K562 (cell line): ENCODE results near the gene MBD3L4. TPM values are rescaled to one million over a fixed set of nuclear protein-coding genes. Genes with fewer than 3 reads are reported as not detected.
A peak's percentile ranks its signal among the peaks of the same experiment; 100 is the strongest.

Experiments used
- BCLAF1 ChIP-seq, 2 experiments: fragments of 450-650 bp in 1 of 2; IDR thresholded peaks; 2 replicates each; pipeline ENCODE4 v1.6.1; 2011 to 2017; ENCODE audit warnings: low read depth in 2 of 2, antibody characterized with exemption in 1 of 2, borderline replicate concordance in 1 of 2, low read length in 1 of 2, mild to moderate bottlenecking in 1 of 2, mixed read lengths in 1 of 2; ENCODE audit not compliant: control insufficient read depth in 1 of 2
- CHD7 ChIP-seq: fragments of 200-600 bp; sonication (generic); IDR thresholded peaks from one replicate; pipeline ENCODE4 v1.6.1; 2012; ENCODE audit warnings: mild to moderate bottlenecking, low read depth, low read length, inconsistent platforms
- CREB3L1 ChIP-seq: fragments of 450-650 bp; IDR thresholded peaks from 2 replicates; pipeline ENCODE4 v1.6.1; 2014; ENCODE audit warnings: low read depth, mild to moderate bottlenecking, moderate library complexity, borderline replicate concordance
- GABPA ChIP-seq: fragments of 200-800 bp; sonication (Bioruptor generic); conservative IDR thresholded peaks from 2 replicates; pipeline ENCODE4 v1.6.1; 2016; ENCODE audit warnings: low read depth, missing genetic modification characterization, missing compliant biosample characterization
- L3MBTL2 ChIP-seq: fragments of 450-650 bp; IDR thresholded peaks from 2 replicates; pipeline ENCODE4 v1.6.1; 2016; ENCODE audit warnings: mild to moderate bottlenecking, moderate library complexity
- RHOXF2B ChIP-seq: fragments of 250-450 bp; sonication (Bioruptor Pico); conservative IDR thresholded peaks from 2 replicates; pipeline ENCODE4 v1.5.1; 2021
- SMAD1 ChIP-seq: fragments of 150-350 bp; IDR thresholded peaks from 2 replicates; pipeline ENCODE4 v1.6.1; 2014; ENCODE audit warnings: low read length, low read depth; ENCODE audit not compliant: partially characterized antibody
- polyA plus RNA-seq, 8 experiments: library from polyadenylated mRNA; depleted of rRNA in 4 of 8; stranded (reverse) in 5 of 8; unstranded in 3 of 8; fragments of >200 nt; fragmentation: Nextera tagmentation in 2 of 8; fragmentation: Illumina TruSeq in 1 of 8; extraction: Ambion mirVana in 2 of 8; extraction: Trizol in 1 of 8; gene quantifications; 2 replicates each; pipeline versions ENCODE4 v1.2.1 to v1.2.3, GENCODE V29; 2011 to 2014; ENCODE audit warnings: inconsistent platforms in 1 of 8, missing spikeins in 1 of 8
- total RNA-seq, 7 experiments: library from RNA; depleted of rRNA in 6 of 7; stranded (reverse); fragments of >200 nt in 6 of 7; fragmentation: Illumina TruSeq in 2 of 7; extraction: Trizol in 2 of 7; gene quantifications; 2 replicates each; pipeline versions ENCODE4 v1.2.1 to v1.2.3, GENCODE V29; 2011 to 2021; ENCODE audit warnings: low replicate concordance in 1 of 7
- TF ChIP-seq, protein P1 (sequence below): sonication (generic); IDR thresholded peaks from 2 replicates; pipeline ENCODE4 v1.6.1; 2016

Gene MBD3L4
- total and polyA plus RNA-seq, 9 of the 15 experiments (the other 6 are each of a cell fraction or from before 2014, with no cell fraction given) = not detected

DNA sequence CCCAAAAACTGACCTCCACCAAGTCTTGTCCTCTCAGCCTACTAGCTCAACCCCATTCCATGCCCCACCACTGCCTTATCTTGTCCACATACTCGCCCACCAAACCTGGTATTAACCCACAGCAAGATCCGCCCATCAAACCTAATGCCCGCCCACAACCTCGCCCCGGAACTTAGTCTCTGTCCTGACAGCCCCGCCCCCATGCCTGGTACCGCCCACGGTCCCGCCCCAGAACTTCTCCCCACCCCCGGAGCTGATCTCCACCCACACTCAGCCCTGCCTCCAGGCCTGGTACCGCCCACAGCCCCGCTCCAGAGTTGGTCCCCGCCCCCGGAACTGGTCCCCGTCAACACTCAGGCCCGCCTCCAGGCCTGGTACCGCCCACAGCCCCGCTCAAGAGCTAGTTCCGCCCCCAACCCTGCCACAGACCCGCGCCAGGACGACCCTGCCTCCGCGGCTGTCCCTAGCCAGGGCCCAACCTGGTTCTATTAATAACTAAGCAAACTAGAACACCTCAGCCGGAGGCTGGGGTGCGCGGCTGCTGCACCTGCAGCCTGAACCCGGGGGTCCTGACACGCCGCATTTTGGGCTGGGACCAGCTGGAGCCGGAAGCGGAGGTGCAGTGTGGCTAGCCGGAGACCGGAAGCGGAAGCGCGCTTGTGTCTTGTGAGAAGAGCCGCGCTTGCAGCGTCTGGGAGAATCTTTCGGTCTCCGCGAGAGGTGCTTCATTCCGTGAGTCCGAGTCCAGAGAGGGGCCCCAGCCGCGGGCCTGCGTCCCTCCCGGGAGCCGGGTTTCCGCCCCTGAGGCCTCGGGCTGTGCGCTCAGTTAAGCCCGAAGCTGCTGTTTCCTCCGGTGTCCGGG is 29.3 kb upstream of the MBD3L4 start, which contains the start of gene ZNF557 (continued):
- TF ChIP-seq BCLAF1 (IDR thresholded peaks at IDR 0.05; ENCODE audit: borderline replicate concordance in 1 of 2, control insufficient read depth in 1 of 2, low read depth in 2 of 2, low read length in 1 of 2) (no peak), CREB3L1 (peak; percentile 84), CHD7 (no peak), RHOXF2B (CRISPR knock-in tag) (no peak), SMAD1 (no peak), GABPA (tag) (peak; percentile 98), L3MBTL2 (0 out of 2 replicates have a peak, but pooled peaks have one; percentile 32)
- TF ChIP-seq, protein P1, sequence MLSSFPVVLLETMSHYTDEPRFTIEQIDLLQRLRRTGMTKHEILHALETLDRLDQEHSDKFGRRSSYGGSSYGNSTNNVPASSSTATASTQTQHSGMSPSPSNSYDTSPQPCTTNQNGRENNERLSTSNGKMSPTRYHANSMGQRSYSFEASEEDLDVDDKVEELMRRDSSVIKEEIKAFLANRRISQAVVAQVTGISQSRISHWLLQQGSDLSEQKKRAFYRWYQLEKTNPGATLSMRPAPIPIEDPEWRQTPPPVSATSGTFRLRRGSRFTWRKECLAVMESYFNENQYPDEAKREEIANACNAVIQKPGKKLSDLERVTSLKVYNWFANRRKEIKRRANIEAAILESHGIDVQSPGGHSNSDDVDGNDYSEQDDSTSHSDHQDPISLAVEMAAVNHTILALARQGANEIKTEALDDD = no peak
